NCI-H446 treated with DMSO at 0.1 percent for 48 hours (cell line): ENCODE measurements around the gene SYS1.
A peak's percentile ranks its signal among the peaks of the same experiment; 100 is the strongest.

Source experiments
- DNase-seq: peaks from one replicate; lab custom pipeline; 2025; lab: John Stamatoyannopoulos, UW

Gene SYS1

DNA sequence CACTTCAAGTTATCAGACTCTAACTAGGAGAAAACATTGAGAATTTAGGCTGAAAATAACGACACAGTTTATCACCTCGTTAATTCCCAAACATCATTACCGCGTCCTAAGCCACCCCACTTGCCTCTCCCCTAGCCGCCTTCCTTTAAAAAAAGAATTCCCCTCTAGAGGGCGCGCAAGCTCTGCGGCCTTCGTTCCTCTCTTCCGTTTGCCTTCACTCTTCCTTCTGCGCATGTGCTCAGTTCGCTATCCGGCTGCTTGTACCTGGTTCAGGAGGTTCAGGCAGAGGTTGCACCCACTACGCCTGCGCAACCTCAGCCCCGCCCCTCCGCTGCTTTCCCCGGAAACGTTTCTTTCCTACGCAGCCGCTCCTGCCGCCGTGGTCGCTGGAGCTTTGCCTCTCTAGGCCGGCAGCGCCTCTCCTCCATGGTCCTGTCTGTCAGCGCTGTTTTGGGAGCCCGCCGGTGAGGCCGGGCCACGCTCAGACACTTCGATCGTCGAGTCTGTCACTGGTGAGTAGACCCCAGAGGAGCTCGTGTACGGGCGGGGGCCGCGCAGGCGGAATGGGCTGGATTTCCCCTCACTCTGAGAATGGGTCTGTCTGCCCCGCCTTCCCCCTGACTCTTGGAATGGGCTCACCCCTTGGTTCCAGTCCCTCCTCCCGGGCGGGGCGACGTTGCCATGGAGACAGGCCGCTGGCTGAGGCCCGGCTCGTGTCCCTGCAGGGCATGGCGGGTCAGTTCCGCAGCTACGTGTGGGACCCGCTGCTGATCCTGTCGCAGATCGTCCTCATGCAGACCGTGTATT, at the start of gene SYS1:
Gene SYS1 (plus strand): TSS at position 353 of the 807 bp plus-strand sequence. CDS start 376 bp downstream, at position 729.
- peak; percentile 97 for DNase-seq

DNA sequence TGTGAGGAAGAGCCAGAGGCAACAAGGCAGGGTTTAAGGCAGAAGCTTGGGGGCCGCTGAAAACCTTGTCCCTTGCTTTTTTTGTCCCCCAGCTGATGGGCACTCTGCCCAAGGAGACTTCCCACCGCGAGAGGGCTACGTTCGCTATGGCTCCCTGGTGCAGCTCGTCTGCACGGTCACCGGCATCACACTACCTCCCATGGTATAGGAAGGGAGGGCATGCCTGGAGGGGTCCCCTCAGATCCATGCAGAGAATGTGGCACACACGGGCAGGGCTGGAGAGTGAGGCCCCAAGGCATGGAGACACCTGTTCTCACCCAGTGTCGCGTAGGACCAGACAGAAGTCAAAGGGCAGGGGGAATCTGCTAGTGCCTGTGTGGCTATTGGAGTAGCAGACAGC, 49.0 kb upstream of the SYS1 start:
- DNase-seq: no peak

DNA sequence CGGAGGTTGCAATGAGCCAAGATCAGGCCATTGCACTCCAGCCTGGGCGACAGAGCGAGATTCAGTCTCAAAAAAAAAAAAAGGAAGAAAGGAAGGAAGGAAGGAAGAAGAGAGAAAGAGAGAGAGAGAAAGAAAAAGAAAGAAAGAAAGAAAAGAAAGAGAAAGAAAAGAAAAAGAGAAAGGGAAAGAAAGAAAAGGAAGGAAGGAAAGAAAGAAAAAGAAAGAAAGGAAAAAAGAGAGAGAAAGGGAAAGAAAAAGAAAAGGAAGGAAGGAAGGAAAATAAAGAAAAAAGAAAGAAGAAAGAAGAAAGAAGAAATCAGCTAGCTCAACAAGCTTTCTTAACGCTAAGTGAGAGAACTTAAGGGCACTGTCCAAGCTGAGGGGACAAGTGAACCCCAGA, 47.3 kb upstream of the SYS1 start:
- no peak for DNase-seq

DNA sequence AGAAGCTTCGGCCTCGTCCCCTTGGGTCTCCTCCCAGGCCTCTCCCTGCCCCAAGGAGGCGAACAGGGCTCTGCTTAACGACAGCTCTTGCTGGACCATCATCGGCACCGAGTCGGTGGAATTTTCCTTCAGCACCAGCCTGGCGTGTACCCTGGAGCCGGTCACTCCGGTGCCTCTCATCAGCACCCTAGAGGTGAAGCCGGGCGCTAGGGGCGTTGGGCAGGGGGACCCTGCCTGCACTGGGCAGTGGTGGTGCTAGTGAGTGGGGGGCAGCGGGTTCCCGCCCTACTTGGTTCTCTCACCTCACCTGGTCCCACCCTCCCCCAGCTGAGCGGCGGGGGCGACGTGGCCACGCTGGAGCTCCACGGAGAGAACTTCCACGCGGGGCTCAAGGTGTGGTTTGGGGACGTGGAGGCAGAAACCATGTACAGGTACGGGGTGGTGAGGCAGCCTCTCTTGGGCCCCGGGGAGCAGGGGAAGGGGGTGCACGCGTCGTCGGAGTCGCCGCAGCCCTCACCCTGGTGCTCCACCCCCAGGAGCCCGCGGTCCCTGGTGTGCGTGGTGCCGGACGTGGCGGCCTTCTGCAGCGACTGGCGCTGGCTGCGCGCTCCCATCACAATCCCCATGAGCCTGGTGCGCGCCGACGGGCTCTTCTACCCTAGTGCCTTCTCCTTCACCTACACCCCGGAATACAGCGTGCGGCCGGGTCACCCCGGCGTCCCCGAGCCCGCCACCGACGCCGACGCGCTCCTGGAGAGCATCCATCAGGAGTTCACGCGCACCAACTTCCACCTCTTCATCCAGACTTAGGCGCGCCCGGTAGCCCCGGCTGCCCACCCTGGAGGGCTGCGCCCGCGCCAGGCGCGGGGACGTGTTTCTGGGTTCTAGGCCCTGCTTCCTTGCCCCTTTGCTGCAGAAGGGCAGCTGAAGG, 46.5 kb upstream of the SYS1 start:
- no peak for DNase-seq

DNA sequence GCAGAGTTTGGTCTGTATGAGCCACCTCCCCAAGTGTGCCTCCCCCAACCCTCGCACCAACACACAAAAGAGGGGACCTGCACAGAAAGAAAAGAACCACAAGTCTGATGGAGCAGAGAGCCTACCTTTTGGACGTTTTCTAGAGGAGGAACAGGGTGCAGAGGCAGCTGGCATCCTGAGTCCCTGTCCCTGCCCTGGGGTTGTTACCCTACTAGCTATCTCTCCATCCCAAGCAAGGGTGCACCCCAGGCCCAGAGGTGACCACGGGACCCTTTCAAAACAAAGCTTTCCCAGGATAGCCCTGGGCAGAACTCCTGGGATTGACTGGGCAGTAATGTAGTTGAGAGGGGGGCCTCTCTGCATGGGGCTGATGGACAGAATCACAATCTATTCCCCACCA, 45.1 kb upstream of the SYS1 start:
- no peak for DNase-seq

DNA sequence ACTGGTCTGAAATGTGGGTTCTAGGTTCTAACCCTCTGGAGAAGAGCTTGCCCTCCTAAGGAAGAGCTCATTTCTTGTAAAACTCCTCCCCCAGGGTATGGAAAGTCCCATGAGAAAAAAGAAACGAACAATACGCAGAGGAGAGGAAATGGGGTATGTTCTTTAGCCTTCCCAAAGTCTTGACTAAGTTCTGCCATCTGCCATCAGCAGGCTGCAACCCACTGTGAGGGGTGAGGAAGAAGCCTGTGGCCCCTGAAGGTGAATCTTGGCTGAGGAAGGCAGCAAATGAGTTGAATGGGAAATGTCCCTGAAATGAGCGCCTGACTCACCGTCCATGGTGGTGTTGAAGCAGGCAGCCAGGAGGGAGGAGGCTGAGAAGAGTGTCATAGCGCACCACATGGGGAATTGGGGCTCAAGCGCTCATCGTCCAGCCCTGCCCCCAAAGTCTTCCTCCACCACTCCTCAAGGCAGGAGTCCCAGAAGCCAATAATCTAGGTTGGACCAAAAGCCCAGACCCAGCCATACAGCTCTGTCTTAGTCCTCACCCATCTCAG, 44.5 kb upstream of the SYS1 start:
- DNase-seq: no peak

DNA sequence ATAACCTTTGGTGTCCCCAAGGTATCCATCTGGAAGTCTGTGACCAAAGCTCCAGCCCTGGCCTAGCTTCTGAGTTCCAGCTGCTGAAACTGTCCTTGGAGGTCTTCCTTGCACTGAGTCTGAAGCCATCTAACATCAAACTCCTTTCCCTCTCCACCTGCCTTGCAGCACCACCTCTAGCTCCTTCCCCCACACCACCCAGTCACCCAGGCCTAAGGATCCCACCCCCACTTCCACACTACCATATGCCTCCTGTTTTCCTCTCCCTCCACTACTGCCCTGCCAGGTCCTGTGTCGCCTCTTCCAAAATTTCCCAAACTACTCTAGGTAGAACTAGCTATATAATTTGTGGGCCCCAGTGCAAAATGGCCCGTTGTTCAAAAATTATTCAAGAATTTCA, 44.0 kb upstream of the SYS1 start:
- no peak for DNase-seq

DNA sequence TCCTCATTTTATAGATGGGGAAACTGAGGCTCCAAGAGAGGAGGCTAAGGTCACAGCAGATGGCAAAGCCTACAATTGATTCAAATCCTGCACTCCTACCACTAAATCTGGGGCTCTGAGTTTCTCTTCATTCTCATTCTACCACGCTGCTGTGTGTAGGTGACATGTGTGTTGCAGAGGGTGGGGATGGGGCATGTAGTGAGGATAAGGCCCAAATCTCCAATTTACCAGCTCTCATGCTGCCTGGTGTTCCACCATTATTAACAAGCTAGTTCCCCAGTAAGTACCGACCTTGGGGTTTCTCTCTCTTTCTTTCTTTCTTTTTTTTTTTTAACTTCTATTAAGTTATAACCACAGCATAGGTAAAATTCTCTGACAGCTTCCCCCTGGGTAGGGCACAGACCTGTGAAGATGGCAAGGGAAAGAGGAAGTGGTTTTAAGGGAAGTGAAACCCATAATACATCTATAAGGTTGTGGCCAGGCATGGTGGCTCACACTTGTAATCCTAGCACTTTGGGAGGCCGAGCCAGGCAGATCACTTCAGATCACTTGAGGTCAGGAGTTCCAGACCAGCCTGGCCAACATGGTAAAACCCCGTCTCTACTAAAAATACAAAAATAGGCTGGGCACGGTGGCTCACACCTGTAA, 41.9 kb upstream of the SYS1 start:
- no peak for DNase-seq

DNA sequence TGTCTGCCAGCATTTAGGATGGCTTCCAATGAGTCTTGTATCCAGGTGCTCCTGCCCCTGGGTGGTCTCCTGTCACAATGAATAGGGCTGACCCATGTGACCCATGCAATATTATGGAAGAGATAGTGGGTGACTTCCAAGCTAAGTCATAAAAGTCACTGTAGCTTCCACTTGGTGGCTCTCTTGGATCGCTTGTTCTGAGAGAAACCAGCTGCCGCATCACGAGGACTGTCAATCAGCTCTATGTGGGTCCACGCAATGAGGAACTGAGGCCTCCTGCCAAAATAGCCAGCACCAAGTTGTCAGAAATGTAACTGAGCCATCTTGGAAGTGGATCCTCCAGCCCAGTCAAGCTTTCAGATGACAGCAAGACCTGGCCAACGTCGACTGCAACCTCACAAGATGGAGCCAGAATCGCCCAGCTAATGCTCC, 40.0 kb upstream of the SYS1 start:
- DNase-seq: no peak

DNA sequence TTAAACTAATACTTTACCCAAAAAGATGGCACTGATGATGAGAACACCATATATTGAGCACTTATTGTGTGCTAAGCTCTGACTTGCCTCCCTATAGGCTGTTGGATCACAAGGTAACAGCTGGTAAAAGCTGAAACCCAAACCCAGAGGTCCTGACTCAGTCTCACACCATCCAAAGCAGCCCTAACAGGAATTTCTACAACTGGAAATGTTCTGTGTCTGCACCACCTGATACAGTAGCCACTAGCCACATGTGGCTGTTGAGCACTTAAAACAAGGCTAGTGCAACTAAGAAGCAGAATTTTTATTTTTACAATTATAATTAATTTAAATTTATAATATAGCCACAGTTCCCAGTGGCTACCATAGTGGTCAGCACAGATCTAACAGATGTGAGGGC, 39.2 kb upstream of the SYS1 start:
- no peak for DNase-seq

DNA sequence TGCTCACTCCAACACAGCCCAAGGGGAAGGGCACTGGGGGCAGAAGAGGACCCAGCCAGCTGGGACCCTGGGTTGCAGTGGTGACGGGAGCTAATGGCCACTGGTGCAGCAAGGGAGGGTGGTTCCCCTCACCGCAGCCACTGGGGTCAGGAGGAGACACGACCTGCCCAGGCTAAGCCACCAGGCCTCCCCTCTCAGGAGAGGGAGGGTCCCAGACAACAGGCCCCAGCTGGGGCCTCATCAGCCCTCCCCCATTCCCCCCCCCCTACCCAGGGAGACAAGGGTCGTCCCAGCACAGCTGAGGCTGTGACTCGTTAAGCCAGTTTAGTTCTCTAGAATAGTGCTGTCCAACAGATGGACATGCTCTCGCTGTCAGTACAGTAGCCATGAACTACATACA, 37.6 kb upstream of the SYS1 start:
- DNase-seq: no peak

DNA sequence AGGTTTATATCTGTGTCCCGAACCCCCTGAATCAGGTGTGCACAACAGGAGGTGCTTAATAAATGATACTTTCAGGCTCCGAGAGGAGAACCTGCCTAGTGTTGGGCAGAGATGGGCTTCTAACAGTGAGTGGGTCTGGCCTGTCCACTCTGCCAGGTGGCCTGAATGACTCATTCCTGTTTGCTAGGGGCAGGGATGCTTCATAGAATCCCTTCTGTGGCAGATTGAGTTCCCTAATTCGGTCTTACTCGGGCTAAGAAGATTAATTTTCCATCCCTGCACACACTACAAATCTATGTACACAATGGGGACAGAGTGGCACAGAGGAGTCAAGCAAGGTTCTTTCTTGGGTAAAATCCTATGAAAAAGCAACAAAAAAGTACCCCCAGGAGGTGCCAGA, 34.5 kb upstream of the SYS1 start:
- no peak for DNase-seq

DNA sequence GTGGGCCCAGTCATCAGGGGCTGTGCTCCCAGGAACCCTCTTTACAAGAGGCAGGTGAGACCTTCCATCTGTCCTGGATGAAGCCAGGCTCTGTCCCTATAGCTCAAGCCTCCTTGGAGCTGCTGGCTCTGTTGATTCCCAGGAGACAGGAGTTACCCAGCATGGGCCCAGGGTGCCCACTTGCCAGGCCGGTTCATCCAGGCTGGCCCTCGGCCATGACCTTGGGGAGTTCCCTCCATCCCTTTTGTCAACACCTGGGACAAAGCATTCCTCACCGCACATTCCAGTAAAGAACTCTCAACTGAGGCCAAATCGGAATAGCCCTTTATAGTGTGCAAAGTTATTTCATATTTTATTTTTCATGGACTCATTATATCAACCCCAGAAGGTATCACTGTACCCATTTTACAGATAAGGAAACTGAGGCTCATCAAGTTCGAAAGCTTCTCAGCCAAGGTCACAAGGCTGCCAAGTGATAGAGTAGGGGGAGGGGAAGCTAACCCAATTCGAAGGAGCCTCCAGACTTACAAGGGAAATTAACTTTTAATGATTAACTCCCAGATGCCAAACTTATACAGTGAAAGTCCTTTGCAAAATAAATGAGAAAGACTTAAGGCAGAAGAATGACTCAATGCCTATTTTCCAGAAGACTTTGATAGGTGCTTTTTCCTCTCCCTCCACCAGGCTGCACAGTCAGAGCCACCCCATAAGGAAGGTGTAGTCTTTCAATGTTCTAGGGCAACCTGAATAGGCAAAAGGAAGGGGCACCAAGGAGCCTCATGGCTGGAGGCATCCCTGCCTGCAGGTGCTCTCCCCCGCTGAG, 33.2 kb upstream of the SYS1 start:
- no peak for DNase-seq

DNA sequence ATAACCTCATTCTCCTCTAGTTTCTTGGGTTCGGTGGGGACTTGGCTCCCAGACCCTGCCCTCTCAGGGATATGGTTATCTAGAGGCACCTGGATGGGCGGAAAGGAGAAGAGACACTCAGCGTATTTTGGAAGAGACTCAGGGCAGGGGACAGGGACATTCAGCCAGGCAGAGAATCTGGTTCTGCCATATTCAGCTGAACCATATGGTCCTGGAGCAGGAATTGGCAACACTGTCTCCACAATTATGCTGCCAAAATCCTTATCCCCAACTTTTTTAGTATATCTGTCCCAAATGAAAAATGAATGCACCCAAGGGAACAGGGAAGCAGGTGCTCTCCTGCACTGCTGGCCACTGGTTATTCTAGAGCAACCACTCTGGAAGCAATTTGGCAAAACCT, 32.5 kb upstream of the SYS1 start:
- no peak for DNase-seq

DNA sequence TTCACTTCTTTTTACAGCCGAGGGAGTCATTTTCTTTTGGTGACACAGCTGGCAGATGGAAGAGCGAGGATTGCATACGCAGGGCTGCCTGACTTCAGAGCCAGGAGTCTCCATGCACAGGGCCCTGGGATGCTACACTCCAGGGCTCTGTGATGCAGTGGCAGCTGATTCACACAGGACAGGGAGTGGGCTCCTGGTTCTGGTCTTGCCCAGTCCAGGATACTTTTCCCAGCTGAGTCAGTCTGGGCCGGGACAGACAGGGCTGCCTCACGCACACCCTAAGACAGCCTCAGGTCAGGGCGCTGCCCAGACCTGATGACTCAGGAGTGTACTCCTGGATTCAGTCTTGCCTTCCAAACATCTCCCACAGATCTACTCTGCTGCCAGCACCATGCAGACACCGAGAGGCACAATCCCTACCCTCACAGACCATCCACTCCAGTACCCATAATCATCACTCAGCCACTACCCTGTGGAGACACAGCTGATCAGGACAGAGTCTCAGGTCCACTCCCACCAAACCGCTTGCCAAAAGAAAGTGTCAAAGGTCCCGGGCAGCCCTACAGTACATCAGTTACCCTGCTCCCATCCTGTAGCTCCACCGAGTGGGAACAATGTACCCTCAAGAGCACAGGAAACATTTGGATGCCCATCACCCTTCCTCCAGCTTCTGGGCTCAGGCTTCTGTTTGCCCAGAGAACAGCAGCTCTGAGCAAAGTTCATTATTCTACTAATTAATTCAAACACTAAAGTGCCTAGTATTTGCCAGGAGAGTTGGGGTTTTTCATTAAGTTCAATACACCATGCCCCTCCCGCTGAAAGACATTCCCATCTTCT, 26.2 kb upstream of the SYS1 start:
- no peak for DNase-seq

DNA sequence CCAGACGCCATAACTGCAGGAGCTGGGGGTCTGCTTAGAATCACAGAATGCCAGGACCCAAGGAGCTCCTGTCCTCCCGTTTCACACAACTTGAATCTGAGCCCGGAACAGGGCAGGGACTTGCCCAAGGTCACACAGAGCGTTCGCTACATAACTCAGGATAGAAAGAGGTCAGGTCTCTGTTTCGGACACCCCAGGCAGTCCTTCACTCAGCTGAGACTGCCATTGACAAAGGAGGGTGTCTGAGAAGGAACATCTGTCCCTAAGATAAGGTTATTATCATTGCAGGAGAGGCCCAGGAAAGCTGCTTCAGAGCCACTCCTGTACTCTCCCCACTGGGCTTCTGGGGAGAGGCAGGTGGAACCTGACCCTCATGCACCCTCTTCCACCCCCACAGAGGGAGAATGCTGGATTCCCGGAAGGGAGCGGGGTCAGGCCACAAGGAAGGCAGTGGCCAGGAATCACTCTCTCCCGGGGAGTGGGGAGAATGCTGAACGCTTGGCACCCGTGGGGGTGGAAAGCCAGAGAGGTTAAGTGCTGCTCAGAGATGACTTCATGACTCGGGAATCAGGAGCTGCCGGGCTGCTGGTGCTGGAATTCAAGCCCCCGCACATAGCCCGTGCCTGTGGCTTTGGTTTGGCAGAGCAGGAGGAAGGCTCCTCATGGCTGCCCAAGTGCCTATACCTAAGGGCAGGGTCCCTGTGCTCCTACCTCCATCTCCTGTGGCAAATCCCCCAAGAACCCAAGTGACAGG, 25.4 kb upstream of the SYS1 start:
- DNase-seq: no peak

DNA sequence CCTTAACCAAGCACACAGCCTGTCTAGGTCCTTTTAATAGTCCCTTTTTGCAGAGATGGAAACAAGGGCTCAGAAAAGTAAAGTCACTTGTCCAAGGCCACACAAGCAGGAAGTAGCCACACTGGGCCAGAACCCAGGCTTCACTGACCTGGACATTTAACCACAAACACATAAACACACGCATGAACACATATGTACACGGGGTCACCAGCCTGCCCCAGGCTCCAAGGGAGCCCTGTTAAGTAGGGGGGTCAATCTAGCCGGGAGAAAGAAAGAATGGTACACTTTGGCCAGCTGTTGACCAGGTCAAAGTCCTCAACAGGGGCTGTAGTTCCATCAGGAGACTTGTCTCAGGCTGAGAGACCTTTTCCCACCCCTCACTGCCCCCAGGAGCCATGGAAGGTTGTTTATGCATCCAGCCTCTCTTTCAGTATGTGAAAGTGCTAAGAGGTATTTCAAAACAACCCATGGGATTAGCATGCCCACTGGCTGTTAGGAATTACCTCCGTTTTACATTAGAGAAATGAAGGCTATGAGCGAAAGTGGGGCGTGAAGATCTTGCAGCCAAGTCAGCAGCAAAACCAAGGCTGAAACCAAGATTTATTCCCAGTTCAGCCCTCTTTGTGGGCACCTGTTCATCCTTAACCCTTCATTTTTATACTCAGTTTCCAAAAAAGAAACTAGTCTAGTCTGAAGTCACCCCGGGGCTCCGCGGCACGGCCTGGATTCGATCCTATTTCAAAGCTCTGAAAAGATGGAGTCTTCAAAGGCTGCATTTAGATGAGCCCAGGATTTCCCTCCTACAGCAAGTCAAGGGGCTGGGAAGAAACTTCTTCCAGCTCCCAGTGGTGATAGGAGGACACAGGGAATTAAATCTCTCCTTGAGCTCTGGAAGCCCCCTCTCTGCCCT, 24.6 kb upstream of the SYS1 start:
- DNase-seq: no peak

DNA sequence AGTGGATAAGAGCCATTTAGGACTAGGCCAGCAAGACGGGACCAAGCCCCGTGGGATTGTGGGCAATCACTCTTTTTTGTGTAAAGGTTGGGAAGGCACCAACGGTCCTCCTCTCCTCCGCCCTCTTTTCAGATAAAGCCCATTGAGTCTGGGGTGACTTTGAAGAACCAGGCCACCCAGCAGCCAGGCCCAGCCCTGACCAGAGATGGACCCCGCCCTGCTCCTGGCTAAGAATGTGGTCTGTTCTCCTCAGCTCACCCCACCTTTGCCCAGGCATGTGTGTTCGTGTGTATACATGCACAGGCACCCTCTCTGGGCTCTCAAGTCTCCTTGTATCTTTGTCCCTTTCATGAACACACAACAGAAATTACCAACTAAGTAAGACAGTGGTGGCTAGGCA, 23.9 kb upstream of the SYS1 start:
- no peak for DNase-seq

DNA sequence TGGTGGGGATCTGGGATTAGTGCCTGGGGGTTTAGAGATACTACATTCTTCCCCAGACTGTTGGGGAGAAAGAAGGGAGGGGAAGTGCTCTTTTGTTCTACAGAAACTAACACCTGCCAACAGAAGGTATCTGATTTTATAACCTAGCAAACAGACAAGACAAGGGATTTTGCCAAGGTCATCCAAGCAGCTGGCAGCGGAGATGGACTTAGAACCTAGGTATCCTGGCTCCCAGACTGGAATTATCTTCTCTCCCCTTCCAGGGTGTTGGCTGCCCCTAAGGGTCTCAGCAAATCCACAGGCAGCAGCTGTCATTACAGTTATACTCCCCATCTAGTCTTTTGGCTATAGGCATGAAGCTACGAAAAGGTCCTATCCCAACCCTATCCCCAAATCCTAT, 23.2 kb upstream of the SYS1 start:
- no peak for DNase-seq
